COR-L47 (cell line): ENCODE data around the gene LDLR.
"Not testable (repeated sequence)": the region's sequence is repeated elsewhere in the genome, so short reads cannot be mapped to it uniquely, and the experiment has no call there.

Source experiments
- DNase-seq: peaks from one replicate; lab custom pipeline; 2025; lab: John Stamatoyannopoulos, UW

LDLR gene

GRCh38 chr19:11105014-11105636 lies 15.9 kb downstream of the LDLR start:
- DNase-seq = no peak

GRCh38 chr19:11106477-11106876 lies 17.2 kb downstream of the LDLR start:
- DNase-seq = no peak

GRCh38 chr19:11108746-11109145 lies 19.5 kb downstream of the LDLR start:
- no peak for DNase-seq

GRCh38 chr19:11111117-11111770 lies 22.0 kb downstream of the LDLR start:
- DNase-seq = no peak

GRCh38 chr19:11111771-11112144 lies 22.5 kb downstream of the LDLR start:
- DNase-seq = no peak

- DNase-seq = no peak
Measured at GRCh38 chr19:11113140-11113708, 24.0 kb downstream of the LDLR start.

GRCh38 chr19:11115042-11115441 lies 25.8 kb downstream of the LDLR start:
- DNase-seq = no peak

- no peak for DNase-seq
Measured at GRCh38 chr19:11115895-11116446, 26.7 kb downstream of the LDLR start.

- no peak for DNase-seq
Measured at GRCh38 chr19:11116507-11116906, 27.2 kb downstream of the LDLR start.

GRCh38 chr19:11121963-11122362 lies 32.7 kb downstream of the LDLR start:
- not testable (repeated sequence) for DNase-seq

- DNase-seq = no peak
Measured at GRCh38 chr19:11123114-11123513, 33.9 kb downstream of the LDLR start.

GRCh38 chr19:11124157-11124556 lies 34.9 kb downstream of the LDLR start:
- not testable (repeated sequence) for DNase-seq

GRCh38 chr19:11125994-11126685 lies 36.9 kb downstream of the LDLR start:
- DNase-seq = peak; percentile 60

- DNase-seq = no peak
Measured at GRCh38 chr19:11127905-11128304, 38.6 kb downstream of the LDLR start.

- peak; percentile 22 for DNase-seq
Measured at GRCh38 chr19:11130824-11131455, 41.7 kb downstream of the LDLR start.

GRCh38 chr19:11131471-11131870 lies 42.2 kb downstream of the LDLR start:
- no peak for DNase-seq

GRCh38 chr19:11136400-11137101 lies 47.3 kb downstream of the LDLR start:
- DNase-seq = no peak

GRCh38 chr19:11137542-11138384 lies 48.5 kb downstream of the LDLR start:
- DNase-seq = peak; percentile 94

- DNase-seq = no peak
Measured at GRCh38 chr19:11138601-11139300, 49.5 kb downstream of the LDLR start.

GRCh38 chr19:11140023-11140538 lies 50.8 kb downstream of the LDLR start:
- DNase-seq = not testable (repeated sequence)
